MM.1S (cell line): ENCODE results near the gene GATC.

ENCODE experiments used
- DNase-seq: peaks from one replicate; pipeline ENCODE4 v3.0.0-alpha.2; 2015
- H2AFZ ChIP-seq: fragments of 300-600 bp; sonication (generic); 2 replicates; pipeline ENCODE4 v1.6.0; 2016; ENCODE audit warnings: antibody characterized with exemption, low read length
- H3F3A ChIP-seq: fragments of 300-600 bp; sonication (generic); 2 replicates; pipeline ENCODE4 v1.6.1; 2016; ENCODE audit warnings: mild to moderate bottlenecking, antibody characterized with exemption, low read length, moderate library complexity, mixed read lengths; ENCODE audit not compliant: insufficient read depth
- H3K27ac ChIP-seq: fragments of 300-600 bp; sonication (generic); 2 replicates; pipeline ENCODE4 v1.5.1; 2016; ENCODE audit warnings: mild to moderate bottlenecking, low read length
- H3K27me3 ChIP-seq: fragments of 300-600 bp; sonication (generic); replicated peaks from 2 replicates; pipeline ENCODE4 v1.6.0; 2016; ENCODE audit warnings: low read length; ENCODE audit not compliant: insufficient read depth
- H3K36me3 ChIP-seq: fragments of 300-600 bp; sonication (generic); replicated peaks from 2 replicates; pipeline ENCODE4 v1.6.1; 2016; ENCODE audit warnings: mild to moderate bottlenecking, low read length, mixed read lengths; ENCODE audit not compliant: insufficient read depth
- H3K4me1 ChIP-seq: fragments of 300-600 bp; sonication (generic); 2 replicates; pipeline ENCODE4 v1.6.1; 2016; ENCODE audit warnings: low read length, mixed read lengths
- H3K4me2 ChIP-seq: fragments of 300-600 bp; sonication (generic); 2 replicates; pipeline ENCODE4 v1.6.0; 2016; ENCODE audit warnings: low read depth, low read length
- H3K4me3 ChIP-seq: fragments of 300-600 bp; sonication (generic); 2 replicates; pipeline ENCODE4 v1.5.1; 2016; ENCODE audit warnings: low read length, mixed read lengths
- H3K79me2 ChIP-seq: fragments of 300-600 bp; sonication (generic); 2 replicates; pipeline ENCODE4 v1.6.1; 2016; ENCODE audit warnings: mixed run types, low read length, mixed read lengths
- H3K9ac ChIP-seq: fragments of 300-600 bp; sonication (generic); 2 replicates; pipeline ENCODE4 v1.6.1; 2016; ENCODE audit warnings: low read length, mixed read lengths
- H3K9me2 ChIP-seq: fragments of 300-600 bp; sonication (generic); replicated peaks from 2 replicates; pipeline ENCODE4 v1.6.1; 2016; ENCODE audit warnings: mild to moderate bottlenecking, low read length, mixed read lengths; ENCODE audit not compliant: insufficient read depth
- H3K9me3 ChIP-seq: fragments of 300-600 bp; sonication (generic); replicated peaks from 2 replicates; pipeline ENCODE4 v1.6.1; 2016; ENCODE audit warnings: mild to moderate bottlenecking, low read length, mixed read lengths; ENCODE audit not compliant: insufficient read depth
- H4K20me1 ChIP-seq: fragments of 300-600 bp; sonication (generic); 2 replicates; pipeline ENCODE4 v1.6.1; 2016; ENCODE audit warnings: mild to moderate bottlenecking, low read length, moderate library complexity, mixed read lengths; ENCODE audit not compliant: insufficient read depth
- CTCF ChIP-seq: fragments of 300-600 bp; sonication (generic); IDR thresholded peaks from 2 replicates; pipeline ENCODE4 v1.5.1; 2016; ENCODE audit warnings: antibody characterized with exemption, low read length, mixed read lengths
- EZH2 ChIP-seq: fragments of 300-600 bp; sonication (generic); optimal IDR thresholded peaks from 2 replicates; pipeline ENCODE3; 2017; ENCODE audit warnings: low read depth, mild to moderate bottlenecking, antibody characterized with exemption, low read length, mixed read lengths
- EZH2phosphoT487 ChIP-seq: fragments of 300-600 bp; sonication (generic); IDR thresholded peaks from 2 replicates; pipeline ENCODE4 v1.6.1; 2018; ENCODE audit warnings: antibody characterized with exemption, low read length

The GATC gene

GRCh38 chr12:120463712-120464111 lies 17.5 kb downstream of the GATC start:
- H3K9me3 ChIP-seq: no peaks in the 10 kb centered on the region
- H3K27me3 ChIP-seq: no peaks in the 10 kb centered on the region
- no peaks in the 10 kb centered on the region for H3K36me3 ChIP-seq
- no peaks in the 10 kb centered on the region for H3K9me2 ChIP-seq
- H3K27ac ChIP-seq: no peak overlapping the region
- no peak for DNase-seq
- H2AFZ ChIP-seq: no peak overlapping the region
- no peaks in the 10 kb centered on the region for H3K4me1 ChIP-seq
- H3K9ac ChIP-seq: no peak overlapping the region
- TF ChIP-seq EZH2 (no peak), EZH2phosphoT487 (no peak), CTCF (no peak)
- no peak overlapping the region for H3K4me3 ChIP-seq
- 0 out of 2 replicates have a peak, but pooled peaks cover 3% of the 10 kb centered on the region for H3F3A ChIP-seq
- no peaks in the 10 kb centered on the region for H4K20me1 ChIP-seq
- peaks cover 56% of the 10 kb centered on the region for H3K79me2 ChIP-seq
- no peak overlapping the region for H3K4me2 ChIP-seq

GRCh38 chr12:120465756-120466155 lies 19.5 kb downstream of the GATC start:
- Histone ChIP-seq H3K4me1 (no peaks in the 10 kb centered on the region), H4K20me1 (no peaks in the 10 kb centered on the region), H3K27me3 (no peaks in the 10 kb centered on the region), H3F3A (0 out of 2 replicates have a peak, but pooled peaks cover 3% of the 10 kb centered on the region), H3K9me2 (no peaks in the 10 kb centered on the region), H3K36me3 (no peaks in the 10 kb centered on the region), H3K9me3 (no peaks in the 10 kb centered on the region), H3K27ac (no peak overlapping the region), H3K9ac (no peak overlapping the region), H3K4me2 (no peak overlapping the region), H3K4me3 (no peak overlapping the region), H2AFZ (no peak overlapping the region), H3K79me2 (peaks cover 60% of the 10 kb centered on the region)
- no peak for DNase-seq
- TF ChIP-seq CTCF (no peak), EZH2phosphoT487 (no peak), EZH2 (no peak)

GRCh38 chr12:120466560-120467315 lies 20.5 kb downstream of the GATC start:
- Histone ChIP-seq H3K9me2 (no peaks in the 10 kb centered on the region), H2AFZ (no peak overlapping the region), H3K9me3 (no peaks in the 10 kb centered on the region), H3K4me1 (no peaks in the 10 kb centered on the region), H3K9ac (no peak overlapping the region), H3K27ac (no peak overlapping the region), H3F3A (0 out of 2 replicates have a peak, but pooled peaks cover 3% of the 10 kb centered on the region), H3K4me3 (no peak overlapping the region), H4K20me1 (no peaks in the 10 kb centered on the region), H3K27me3 (no peaks in the 10 kb centered on the region), H3K36me3 (no peaks in the 10 kb centered on the region), H3K79me2 (peaks cover 60% of the 10 kb centered on the region), H3K4me2 (no peak overlapping the region)
- TF ChIP-seq EZH2phosphoT487: no peak
- no peak for TF ChIP-seq EZH2
- peak; percentile 32 for TF ChIP-seq CTCF
- DNase-seq: no peak
